ENCODE measurements around the gene MINDY4B. TPM values are rescaled to one million over a fixed set of nuclear protein-coding genes. Genes with fewer than 3 reads are reported as not detected.

Gene MINDY4B
- total RNA-seq, 4 donors from 2014 or later, result not detected

- H3K9me3 ChIP-seq, result no peaks in the 10 kb centered on the region
- H3K4me1 ChIP-seq, result peaks cover 0 to 7% (median 4%) of the 10 kb centered on the region in 4 donors
- peaks cover 0 to under 1% (median 0%) of the 10 kb centered on the region in 4 donors for H3K27me3 ChIP-seq
- intact Hi-C loops (cut with DNase I), result no loop called here
- DNase-seq (ENCODE audit: extremely low spot score), result no peak
- no peak overlapping the region for H3K27ac ChIP-seq (replicated peaks in 1 of 4)
- WGBS, result 31% methylated on average over 4 of the region's 4 CpGs
- H3K36me3 ChIP-seq, result no peaks in the 10 kb centered on the region
- no peak for TF ChIP-seq EP300 (IDR thresholded peaks at IDR 0.05)
- no peak for TF ChIP-seq POLR2A (IDR thresholded peaks at IDR 0.05; ENCODE audit: low read depth)
- TF ChIP-seq POLR2AphosphoS5 (IDR thresholded peaks at IDR 0.05), result no peak
- no peak for TF ChIP-seq CTCF (IDR thresholded peaks at IDR 0.05)
- no peak overlapping the region for H3K4me3 ChIP-seq
Measured at GRCh38 chr3:150913133-150913922, 8.1 kb upstream of the MINDY4B start.

- Histone ChIP-seq H3K27ac (replicated peaks in 1 of 4) (no peak overlapping the region), H3K4me3 (no peak overlapping the region), H3K27me3 (no peaks in the 10 kb centered on the region), H3K9me3 (no peaks in the 10 kb centered on the region), H3K4me1 (peaks cover 0 to 7% (median 4%) of the 10 kb centered on the region in 4 donors), H3K36me3 (no peaks in the 10 kb centered on the region)
- no peak for TF ChIP-seq CTCF (IDR thresholded peaks at IDR 0.05)
- TF ChIP-seq POLR2A (IDR thresholded peaks at IDR 0.05; ENCODE audit: low read depth), result no peak
- TF ChIP-seq POLR2AphosphoS5 (IDR thresholded peaks at IDR 0.05), result no peak
- no peak for TF ChIP-seq EP300 (IDR thresholded peaks at IDR 0.05)
- 77% methylated on average over 3 of the region's 3 CpGs for WGBS
- no peak for DNase-seq (ENCODE audit: extremely low spot score)
- intact Hi-C loops (cut with DNase I), result no loop called here
Measured at GRCh38 chr3:150912501-150912900, 7.3 kb upstream of the MINDY4B start.

- intact Hi-C loops (cut with DNase I), result no loop called here
- Histone ChIP-seq H3K27me3 (no peaks in the 10 kb centered on the region), H3K4me1 (peaks cover 0 to 7% (median 4%) of the 10 kb centered on the region in 4 donors), H3K36me3 (no peaks in the 10 kb centered on the region), H3K4me3 (no peak overlapping the region), H3K9me3 (no peaks in the 10 kb centered on the region), H3K27ac (replicated peaks in 1 of 4) (no peak overlapping the region)
- TF ChIP-seq POLR2A (IDR thresholded peaks at IDR 0.05; ENCODE audit: low read depth) (no peak), CTCF (IDR thresholded peaks at IDR 0.05) (no peak), EP300 (IDR thresholded peaks at IDR 0.05) (no peak), POLR2AphosphoS5 (IDR thresholded peaks at IDR 0.05) (no peak)
- no peak for DNase-seq (ENCODE audit: extremely low spot score)
Measured at GRCh38 chr3:150911771-150912170, 6.5 kb upstream of the MINDY4B start.

- 79% methylated on average over 1 of the region's 1 CpG for WGBS
- H3K36me3 ChIP-seq, result no peaks in the 10 kb centered on the region
- no peak overlapping the region for H3K27ac ChIP-seq (replicated peaks in 1 of 4)
- no peak for DNase-seq (ENCODE audit: extremely low spot score)
- no peak overlapping the region for H3K4me3 ChIP-seq
- intact Hi-C loops (cut with DNase I), result no loop called here
- no peaks in the 10 kb centered on the region for H3K27me3 ChIP-seq
- TF ChIP-seq EP300 (IDR thresholded peaks at IDR 0.05) (no peak), POLR2AphosphoS5 (IDR thresholded peaks at IDR 0.05) (no peak), POLR2A (IDR thresholded peaks at IDR 0.05; ENCODE audit: low read depth) (no peak), CTCF (IDR thresholded peaks at IDR 0.05) (no peak)
- no peaks in the 10 kb centered on the region for H3K4me1 ChIP-seq
- no peaks in the 10 kb centered on the region for H3K9me3 ChIP-seq
Measured at GRCh38 chr3:150906461-150906860, 1.2 kb upstream of the MINDY4B start.

All from esophagus muscularis mucosa (tissue), 4 donors.